Calu3 (cell line): ENCODE measurements around the gene CDK5R2. TPM values are rescaled to one million over a fixed set of nuclear protein-coding genes. Genes with fewer than 3 reads are reported as not detected.
"Not testable (repeated sequence)": the region's sequence is repeated elsewhere in the genome, so short reads cannot be mapped to it uniquely, and the experiment has no call there.

ENCODE experiments used
- BruUV-seq: library from RNA; stranded (reverse); fragments of 400-500 nt; replicated peaks from 2 replicates; lab custom pipeline; 2021; lab: Mats Ljungman, UMichigan
- CTCF ChIA-PET: fragments of 300-600 bp; sonication (Branson Sonifier 250); formaldehyde crosslinking; loops from one replicate; lab custom pipeline; 2022; ENCODE audit warnings: antibody characterized with exemption; lab: Charles Lee
- DNase-seq: peaks from one replicate; pipeline ENCODE4 v3.0.0; 2022
- H3K27ac Mint-ChIP-seq: one replicate; pipeline ENCODE4 v1.8.0; 2022; ENCODE audit warnings: mixed read lengths; ENCODE audit not compliant: unreplicated experiment
- H3K27me3 Mint-ChIP-seq: one replicate; pipeline ENCODE4 v1.8.0; 2022; ENCODE audit warnings: mixed read lengths; ENCODE audit not compliant: unreplicated experiment
- H3K36me3 Mint-ChIP-seq: one replicate; pipeline ENCODE4 v1.8.0; 2022; ENCODE audit warnings: mild to moderate bottlenecking, moderate library complexity, mixed read lengths; ENCODE audit not compliant: insufficient read depth, unreplicated experiment
- H3K4me1 Mint-ChIP-seq: one replicate; pipeline ENCODE4 v1.8.0; 2022; ENCODE audit warnings: mild to moderate bottlenecking, low read depth, mixed read lengths; ENCODE audit not compliant: unreplicated experiment
- H3K4me3 Mint-ChIP-seq: one replicate; pipeline ENCODE4 v1.8.0; 2022; ENCODE audit warnings: mild to moderate bottlenecking, low read depth, moderate library complexity, mixed read lengths; ENCODE audit not compliant: unreplicated experiment
- H3K9me3 Mint-ChIP-seq: one replicate; pipeline ENCODE4 v1.8.0; 2022; ENCODE audit warnings: low read depth, mixed read lengths; ENCODE audit not compliant: unreplicated experiment
- intact Hi-C: fragments of 100-400 bp; cut with micrococcal nuclease; formaldehyde crosslinking; loops from one replicate; pipeline ENCODE4 v1.10.0; 2022; ENCODE audit not compliant: unreplicated experiment
- total RNA-seq: library from RNA; stranded (reverse); gene quantifications from 2 replicates; pipeline ENCODE4 v1.2.3, GENCODE V29; 2022
- TF ChIP-seq, protein P1 (sequence below): fragments of 200-600 bp; IDR thresholded peaks from one replicate; pipeline ENCODE4 v1.8.0; 2022; ENCODE audit warnings: antibody characterized with exemption; ENCODE audit not compliant: unreplicated experiment

CDK5R2 gene
- total RNA-seq, 1 experiment from 2014 or later: 0.59 TPM

DNA sequence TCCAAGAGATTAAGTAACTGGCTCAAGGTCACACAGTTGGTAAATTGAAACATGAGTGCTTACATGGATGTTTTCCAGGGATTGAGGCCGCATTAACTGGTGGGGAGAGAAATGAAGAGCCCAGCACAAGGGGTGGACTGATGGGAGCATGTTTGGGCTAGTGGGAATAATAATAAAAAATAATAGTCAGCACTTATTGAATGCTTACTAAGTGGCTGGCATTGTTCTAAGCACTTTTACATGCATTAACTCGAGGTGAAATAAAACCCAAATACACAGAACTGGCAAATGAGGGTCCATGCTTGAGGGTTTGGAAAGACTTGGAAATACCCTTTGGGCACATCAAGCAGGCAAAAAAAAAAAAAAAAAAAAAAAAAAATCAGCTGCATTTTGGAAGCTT is 34.0 kb upstream of the CDK5R2 start:
- Mint-ChIP-seq H3K4me3 (no peak overlapping the region), H3K4me1 (no peaks in the 10 kb centered on the region), H3K27ac (no peak overlapping the region), H3K9me3 (peaks cover 3% of the 10 kb centered on the region), H3K27me3 (peaks cover 63% of the 10 kb centered on the region), H3K36me3 (no peaks in the 10 kb centered on the region)
- TF ChIP-seq, protein P1, sequence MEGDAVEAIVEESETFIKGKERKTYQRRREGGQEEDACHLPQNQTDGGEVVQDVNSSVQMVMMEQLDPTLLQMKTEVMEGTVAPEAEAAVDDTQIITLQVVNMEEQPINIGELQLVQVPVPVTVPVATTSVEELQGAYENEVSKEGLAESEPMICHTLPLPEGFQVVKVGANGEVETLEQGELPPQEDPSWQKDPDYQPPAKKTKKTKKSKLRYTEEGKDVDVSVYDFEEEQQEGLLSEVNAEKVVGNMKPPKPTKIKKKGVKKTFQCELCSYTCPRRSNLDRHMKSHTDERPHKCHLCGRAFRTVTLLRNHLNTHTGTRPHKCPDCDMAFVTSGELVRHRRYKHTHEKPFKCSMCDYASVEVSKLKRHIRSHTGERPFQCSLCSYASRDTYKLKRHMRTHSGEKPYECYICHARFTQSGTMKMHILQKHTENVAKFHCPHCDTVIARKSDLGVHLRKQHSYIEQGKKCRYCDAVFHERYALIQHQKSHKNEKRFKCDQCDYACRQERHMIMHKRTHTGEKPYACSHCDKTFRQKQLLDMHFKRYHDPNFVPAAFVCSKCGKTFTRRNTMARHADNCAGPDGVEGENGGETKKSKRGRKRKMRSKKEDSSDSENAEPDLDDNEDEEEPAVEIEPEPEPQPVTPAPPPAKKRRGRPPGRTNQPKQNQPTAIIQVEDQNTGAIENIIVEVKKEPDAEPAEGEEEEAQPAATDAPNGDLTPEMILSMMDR: no peak
- CTCF ChIA-PET: interaction anchor here (0.6 kb wide), 2 partner anchors 24 to 1788 kb away, joined by 3 to 4 read pairs; no protein-coding TSS in a partner anchor
- no peak for DNase-seq
- no TSS peak for BruUV-seq
- intact Hi-C loops: no loop called here

DNA sequence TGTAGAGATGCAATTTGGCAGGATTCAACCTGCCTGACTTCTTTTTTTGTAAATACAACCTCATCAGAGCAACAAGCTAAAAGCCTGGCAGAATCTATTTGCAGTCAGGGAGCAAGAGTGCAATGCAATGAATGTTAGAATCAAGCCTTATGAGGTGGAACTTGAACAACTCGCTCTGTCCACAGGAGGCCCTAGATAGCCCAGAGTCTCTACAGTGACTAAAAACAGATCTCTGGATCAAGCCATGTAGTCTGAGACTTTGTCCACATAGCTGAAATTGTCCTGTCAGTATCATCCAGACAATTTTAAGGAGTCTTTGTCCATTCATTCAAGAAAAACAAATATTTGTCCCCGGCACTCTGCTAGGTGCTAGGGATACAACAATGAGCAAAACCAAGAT is 32.0 kb upstream of the CDK5R2 start:
- no peak for DNase-seq
- Mint-ChIP-seq H3K36me3 (no peaks in the 10 kb centered on the region), H3K9me3 (peaks cover 1% of the 10 kb centered on the region), H3K4me1 (no peaks in the 10 kb centered on the region), H3K27ac (no peak overlapping the region), H3K27me3 (peaks cover 64% of the 10 kb centered on the region), H3K4me3 (no peak overlapping the region)
- intact Hi-C loops: no loop called here
- CTCF ChIA-PET: no interaction called here
- no TSS peak for BruUV-seq
- TF ChIP-seq, protein P1: no peak

DNA sequence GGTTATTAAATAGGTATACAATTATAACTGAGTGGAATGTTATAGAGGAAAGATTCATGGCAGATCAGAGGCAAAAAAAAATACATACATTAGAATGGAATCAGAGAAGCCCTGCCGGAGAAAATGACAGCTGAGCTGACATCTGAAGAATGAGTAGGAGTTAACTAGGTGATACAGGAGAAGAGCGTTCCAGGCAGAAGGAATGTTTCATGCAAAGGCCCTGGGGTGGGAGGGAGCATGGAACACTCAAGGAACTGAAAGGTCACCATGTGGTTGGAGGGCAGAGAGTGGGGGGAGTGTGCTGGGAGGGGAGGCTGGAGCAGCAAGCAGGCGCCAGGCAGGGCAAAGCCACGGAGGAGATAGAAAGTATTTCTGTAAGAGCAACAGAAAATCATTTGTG is 31.6 kb upstream of the CDK5R2 start:
- DNase-seq: no peak
- CTCF ChIA-PET: no interaction called here

DNA sequence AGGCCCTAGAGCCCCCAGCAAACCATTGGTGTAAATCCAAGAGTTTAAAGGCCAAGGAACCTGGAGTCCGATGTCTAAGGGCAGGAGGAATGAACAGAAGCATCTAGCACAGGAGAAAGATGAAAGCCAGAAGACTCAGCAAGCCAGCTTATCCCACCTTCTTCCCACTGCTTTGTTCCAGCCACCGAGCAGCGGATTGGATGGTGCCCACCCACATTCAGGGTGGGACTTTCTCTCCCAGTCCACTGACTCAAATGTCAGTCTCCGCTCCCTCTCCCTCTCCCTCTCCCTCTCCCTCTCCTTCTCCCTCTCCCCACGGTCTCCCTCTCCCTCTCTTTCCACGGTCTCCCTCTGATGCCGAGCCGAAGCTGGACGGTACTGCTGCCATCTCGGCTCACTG is 29.0 kb upstream of the CDK5R2 start:
- H3K36me3 Mint-ChIP-seq, intact Hi-C loops, H3K4me1 Mint-ChIP-seq, H3K27ac Mint-ChIP-seq, H3K4me3 Mint-ChIP-seq, H3K9me3 Mint-ChIP-seq, DNase-seq, BruUV-seq, CTCF ChIA-PET: not testable (repeated sequence)
- H3K27me3 Mint-ChIP-seq: peaks cover 70% of the 10 kb centered on the region

More for the DNA sequence above, 31.6 kb upstream of the CDK5R2 start:
- Mint-ChIP-seq H3K4me3 (no peak overlapping the region), H3K9me3 (no peaks in the 10 kb centered on the region), H3K4me1 (no peaks in the 10 kb centered on the region), H3K36me3 (no peaks in the 10 kb centered on the region), H3K27ac (no peak overlapping the region), H3K27me3 (peaks cover 64% of the 10 kb centered on the region)
- TF ChIP-seq, protein P1: no peak
- intact Hi-C loops: no loop called here
- no TSS peak for BruUV-seq

DNA sequence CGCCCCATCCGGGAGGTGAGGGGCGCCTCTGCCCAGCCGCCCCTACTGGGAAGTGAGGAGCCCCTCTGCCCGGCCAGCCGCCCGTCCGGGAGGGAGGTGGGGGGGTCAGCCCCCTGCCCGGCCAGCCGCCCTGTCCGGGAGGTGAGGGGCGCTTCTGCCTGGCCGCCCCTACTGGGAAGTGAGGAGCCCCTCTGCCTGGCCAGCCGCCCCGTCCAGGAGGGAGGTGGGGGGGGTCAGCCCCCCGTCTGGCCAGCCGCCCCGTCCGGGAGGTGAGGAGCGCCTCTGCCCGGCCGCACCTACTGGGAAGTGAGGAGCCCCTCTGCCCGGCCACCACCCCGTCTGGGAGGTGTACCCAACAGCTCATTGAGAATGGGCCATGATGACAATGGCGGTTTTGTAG is 27.7 kb upstream of the CDK5R2 start:
- H3K9me3 Mint-ChIP-seq, CTCF ChIA-PET, H3K4me3 Mint-ChIP-seq, H3K27ac Mint-ChIP-seq, H3K36me3 Mint-ChIP-seq, H3K4me1 Mint-ChIP-seq, BruUV-seq, intact Hi-C loops, DNase-seq: not testable (repeated sequence)
- H3K27me3 Mint-ChIP-seq: peaks cover 70% of the 10 kb centered on the region
